ENCODE results near the gene MANBA.

DNA sequence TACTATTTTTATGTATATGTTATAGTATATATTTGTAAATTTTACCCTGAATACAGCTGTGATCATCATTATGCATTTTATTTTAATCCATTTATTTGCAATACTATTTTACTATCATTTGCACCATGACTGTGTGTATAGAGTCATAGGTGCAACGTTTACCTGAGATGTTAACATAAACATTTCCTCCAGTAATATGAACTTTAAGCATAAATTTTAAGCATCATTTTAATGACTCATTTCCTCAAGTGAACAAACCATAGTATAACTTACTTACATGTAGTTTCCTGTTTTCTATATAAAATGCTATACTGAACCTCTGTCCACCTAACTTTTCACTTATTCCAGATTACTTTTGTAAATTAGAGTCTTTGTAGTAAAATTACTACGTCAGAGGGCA lies 166.8 kb downstream of the MANBA start:
- TF ChIP-seq, protein P1, sequence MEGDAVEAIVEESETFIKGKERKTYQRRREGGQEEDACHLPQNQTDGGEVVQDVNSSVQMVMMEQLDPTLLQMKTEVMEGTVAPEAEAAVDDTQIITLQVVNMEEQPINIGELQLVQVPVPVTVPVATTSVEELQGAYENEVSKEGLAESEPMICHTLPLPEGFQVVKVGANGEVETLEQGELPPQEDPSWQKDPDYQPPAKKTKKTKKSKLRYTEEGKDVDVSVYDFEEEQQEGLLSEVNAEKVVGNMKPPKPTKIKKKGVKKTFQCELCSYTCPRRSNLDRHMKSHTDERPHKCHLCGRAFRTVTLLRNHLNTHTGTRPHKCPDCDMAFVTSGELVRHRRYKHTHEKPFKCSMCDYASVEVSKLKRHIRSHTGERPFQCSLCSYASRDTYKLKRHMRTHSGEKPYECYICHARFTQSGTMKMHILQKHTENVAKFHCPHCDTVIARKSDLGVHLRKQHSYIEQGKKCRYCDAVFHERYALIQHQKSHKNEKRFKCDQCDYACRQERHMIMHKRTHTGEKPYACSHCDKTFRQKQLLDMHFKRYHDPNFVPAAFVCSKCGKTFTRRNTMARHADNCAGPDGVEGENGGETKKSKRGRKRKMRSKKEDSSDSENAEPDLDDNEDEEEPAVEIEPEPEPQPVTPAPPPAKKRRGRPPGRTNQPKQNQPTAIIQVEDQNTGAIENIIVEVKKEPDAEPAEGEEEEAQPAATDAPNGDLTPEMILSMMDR (conservative IDR thresholded peaks at IDR 0.05; ENCODE audit: low read depth, low read length), result no peak
- TF ChIP-seq RAD21 (IDR thresholded peaks at IDR 0.05; ENCODE audit: low read length) (no peak), SMC3 (IDR thresholded peaks at IDR 0.05; ENCODE audit: low read depth, low read length) (no peak), POLR2A (IDR thresholded peaks at IDR 0.05; ENCODE audit: low read depth, low read length) (no peak), RFX5 (IDR thresholded peaks at IDR 0.05; ENCODE audit: low read depth, low read length) (no peak), MXI1 (IDR thresholded peaks at IDR 0.05; ENCODE audit: borderline replicate concordance, low read depth, low read length) (no peak), ELK1 (IDR thresholded peaks at IDR 0.05; ENCODE audit: borderline replicate concordance, low read depth, low read length) (no peak), CEBPB (IDR thresholded peaks at IDR 0.05; ENCODE audit: low read depth, low read length) (no peak), CHD1 (IDR thresholded peaks at IDR 0.05; ENCODE audit: low read depth, low read length) (no peak)
- TF ChIP-seq, protein P2, sequence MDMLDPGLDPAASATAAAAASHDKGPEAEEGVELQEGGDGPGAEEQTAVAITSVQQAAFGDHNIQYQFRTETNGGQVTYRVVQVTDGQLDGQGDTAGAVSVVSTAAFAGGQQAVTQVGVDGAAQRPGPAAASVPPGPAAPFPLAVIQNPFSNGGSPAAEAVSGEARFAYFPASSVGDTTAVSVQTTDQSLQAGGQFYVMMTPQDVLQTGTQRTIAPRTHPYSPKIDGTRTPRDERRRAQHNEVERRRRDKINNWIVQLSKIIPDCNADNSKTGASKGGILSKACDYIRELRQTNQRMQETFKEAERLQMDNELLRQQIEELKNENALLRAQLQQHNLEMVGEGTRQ (IDR thresholded peaks at IDR 0.05; ENCODE audit: low read depth, low read length), result no peak
